Measurements from ENCODE around the gene TBCCD1.

Gene TBCCD1

GRCh38 chr3:186594591-186595113, 27.5 kb upstream of the TBCCD1 start:
- Histone ChIP-seq H3K4me3 (ENCODE audit: control insufficient read depth in 1 of 7, extremely low read depth in 1 of 7, insufficient read depth in 4 of 7, low read depth in 2 of 7, low read length in 6 of 7) (no peak overlapping the region), H3K27me3 (replicated peaks in 2 of 5; ENCODE audit: control insufficient read depth in 4 of 5, insufficient read depth in 5 of 5, low read length in 4 of 5) (no peaks in the 10 kb centered on the region), H3K27ac (ENCODE audit: insufficient read depth in 1 of 2, low read depth in 1 of 2, low read length in 2 of 2, poor library complexity in 1 of 2, severe bottlenecking in 2 of 2) (no peak overlapping the region), H3K9me3 (ENCODE audit: control extremely low read depth in 1 of 5, control insufficient read depth in 4 of 5, insufficient read depth in 2 of 5, low read depth in 1 of 5, low read length in 4 of 5) (no peaks in the 10 kb centered on the region), H3K4me1 (ENCODE audit: control extremely low read depth in 1 of 4, control insufficient read depth in 4 of 4, insufficient read depth in 4 of 4, low read length in 3 of 4) (no peaks in the 10 kb centered on the region), H3K36me3 (ENCODE audit: control insufficient read depth in 4 of 4, insufficient read depth in 4 of 4, low read length in 3 of 4) (no peaks in the 10 kb centered on the region)
- ChIA-PET CTCF (interaction anchor here (1.1 to 3.0 kb wide), 2 partner anchors 9 to 20 kb away, joined by 4 to 14 read pairs; no protein-coding TSS in a partner anchor), POLR2A (no interaction called here)
- 97% methylated on average over 6 of the region's 6 CpGs for WGBS (ENCODE audit: insufficient coverage)
- no peak for DNase-seq

- H3K36me3 ChIP-seq (ENCODE audit: control insufficient read depth in 4 of 4, insufficient read depth in 4 of 4, low read length in 3 of 4) = no peaks in the 10 kb centered on the region
- CTCF ChIA-PET = interaction anchor here (1.2 kb wide), 2 partner anchors 11 to 21 kb away, joined by 3 to 4 read pairs; no protein-coding TSS in a partner anchor
- H3K4me3 ChIP-seq (ENCODE audit: control insufficient read depth in 1 of 7, extremely low read depth in 1 of 7, insufficient read depth in 4 of 7, low read depth in 2 of 7, low read length in 6 of 7) = no peak overlapping the region
- POLR2A ChIA-PET = no interaction called here
- H3K27me3 ChIP-seq (replicated peaks in 2 of 5; ENCODE audit: control insufficient read depth in 4 of 5, insufficient read depth in 5 of 5, low read length in 4 of 5) = no peaks in the 10 kb centered on the region
- WGBS (ENCODE audit: insufficient coverage) = 92% methylated on average over 2 of the region's 3 CpGs
- no peak for DNase-seq
- H3K9me3 ChIP-seq (ENCODE audit: control extremely low read depth in 1 of 5, control insufficient read depth in 4 of 5, insufficient read depth in 2 of 5, low read depth in 1 of 5, low read length in 4 of 5) = no peaks in the 10 kb centered on the region
- no peaks in the 10 kb centered on the region for H3K4me1 ChIP-seq (ENCODE audit: control extremely low read depth in 1 of 4, control insufficient read depth in 4 of 4, insufficient read depth in 4 of 4, low read length in 3 of 4)
- H3K27ac ChIP-seq (ENCODE audit: insufficient read depth in 1 of 2, low read depth in 1 of 2, low read length in 2 of 2, poor library complexity in 1 of 2, severe bottlenecking in 2 of 2) = no peak overlapping the region
Measured at GRCh38 chr3:186593862-186594261, 26.7 kb upstream of the TBCCD1 start.

GRCh38 chr3:186592682-186593081, 25.5 kb upstream of the TBCCD1 start:
- H3K36me3 ChIP-seq (ENCODE audit: control insufficient read depth in 4 of 4, insufficient read depth in 4 of 4, low read length in 3 of 4) = no peaks in the 10 kb centered on the region
- no peaks in the 10 kb centered on the region for H3K27me3 ChIP-seq (replicated peaks in 2 of 5; ENCODE audit: control insufficient read depth in 4 of 5, insufficient read depth in 5 of 5, low read length in 4 of 5)
- no peaks in the 10 kb centered on the region for H3K4me1 ChIP-seq (ENCODE audit: control extremely low read depth in 1 of 4, control insufficient read depth in 4 of 4, insufficient read depth in 4 of 4, low read length in 3 of 4)
- no peaks in the 10 kb centered on the region for H3K9me3 ChIP-seq (ENCODE audit: control extremely low read depth in 1 of 5, control insufficient read depth in 4 of 5, insufficient read depth in 2 of 5, low read depth in 1 of 5, low read length in 4 of 5)
- no peak overlapping the region for H3K27ac ChIP-seq (ENCODE audit: insufficient read depth in 1 of 2, low read depth in 1 of 2, low read length in 2 of 2, poor library complexity in 1 of 2, severe bottlenecking in 2 of 2)
- ChIA-PET POLR2A (no interaction called here), CTCF (interaction anchor here (1.0 to 4.3 kb wide), 4 partner anchors 10 to 229 kb away, joined by 3 to 24 read pairs (median 6); partner anchors contain the start of gene AHSG)
- WGBS (ENCODE audit: insufficient coverage) = 100% methylated on average over 1 of the region's 4 CpGs
- H3K4me3 ChIP-seq (ENCODE audit: control insufficient read depth in 1 of 7, extremely low read depth in 1 of 7, insufficient read depth in 4 of 7, low read depth in 2 of 7, low read length in 6 of 7) = no peak overlapping the region
- DNase-seq = no peak

- H3K27ac ChIP-seq (ENCODE audit: insufficient read depth in 1 of 2, low read depth in 1 of 2, low read length in 2 of 2, poor library complexity in 1 of 2, severe bottlenecking in 2 of 2) = no peak overlapping the region
- no peak for DNase-seq
- ChIA-PET CTCF (interaction anchor here (1.3 to 4.3 kb wide), 5 partner anchors 23 to 236 kb away, joined by 3 to 24 read pairs (median 8); partner anchors contain the start of gene AHSG), POLR2A (no interaction called here)
- H3K36me3 ChIP-seq (ENCODE audit: control insufficient read depth in 4 of 4, insufficient read depth in 4 of 4, low read length in 3 of 4) = peaks cover 0 to 5% (median 2%) of the 10 kb centered on the region in 4 experiments
- H3K4me1 ChIP-seq (ENCODE audit: control extremely low read depth in 1 of 4, control insufficient read depth in 4 of 4, insufficient read depth in 4 of 4, low read length in 3 of 4) = no peaks in the 10 kb centered on the region
- H3K9me3 ChIP-seq (ENCODE audit: control extremely low read depth in 1 of 5, control insufficient read depth in 4 of 5, insufficient read depth in 2 of 5, low read depth in 1 of 5, low read length in 4 of 5) = no peaks in the 10 kb centered on the region
- no peak overlapping the region for H3K4me3 ChIP-seq (ENCODE audit: control insufficient read depth in 1 of 7, extremely low read depth in 1 of 7, insufficient read depth in 4 of 7, low read depth in 2 of 7, low read length in 6 of 7)
- WGBS (ENCODE audit: insufficient coverage) = 85% methylated on average over 7 of the region's 7 CpGs
- no peaks in the 10 kb centered on the region for H3K27me3 ChIP-seq (replicated peaks in 2 of 5; ENCODE audit: control insufficient read depth in 4 of 5, insufficient read depth in 5 of 5, low read length in 4 of 5)
Measured at GRCh38 chr3:186590580-186591295, 23.6 kb upstream of the TBCCD1 start.

- H3K9me3 ChIP-seq (ENCODE audit: control extremely low read depth in 1 of 5, control insufficient read depth in 4 of 5, insufficient read depth in 2 of 5, low read depth in 1 of 5, low read length in 4 of 5) = no peaks in the 10 kb centered on the region
- no peaks in the 10 kb centered on the region for H3K27me3 ChIP-seq (replicated peaks in 2 of 5; ENCODE audit: control insufficient read depth in 4 of 5, insufficient read depth in 5 of 5, low read length in 4 of 5)
- no peaks in the 10 kb centered on the region for H3K4me1 ChIP-seq (ENCODE audit: control extremely low read depth in 1 of 4, control insufficient read depth in 4 of 4, insufficient read depth in 4 of 4, low read length in 3 of 4)
- CTCF ChIA-PET = interaction anchor here (0.7 to 4.3 kb wide), 5 partner anchors 24 to 237 kb away, joined by 3 to 24 read pairs (median 5); partner anchors contain the start of gene AHSG
- peak in 1 of 3 donors; percentile 40 for DNase-seq
- no peak overlapping the region for H3K4me3 ChIP-seq (ENCODE audit: control insufficient read depth in 1 of 7, extremely low read depth in 1 of 7, insufficient read depth in 4 of 7, low read depth in 2 of 7, low read length in 6 of 7)
- peaks cover 0 to 13% (median 6%) of the 10 kb centered on the region in 4 experiments for H3K36me3 ChIP-seq (ENCODE audit: control insufficient read depth in 4 of 4, insufficient read depth in 4 of 4, low read length in 3 of 4)
- H3K27ac ChIP-seq (ENCODE audit: insufficient read depth in 1 of 2, low read depth in 1 of 2, low read length in 2 of 2, poor library complexity in 1 of 2, severe bottlenecking in 2 of 2) = no peak overlapping the region
- POLR2A ChIA-PET = interaction anchor here (0.7 kb wide), 1 partner anchor 38 kb away, joined by 3 read pairs; no protein-coding TSS in a partner anchor
- 84% methylated on average over 2 of the region's 5 CpGs for WGBS (ENCODE audit: insufficient coverage)
Measured at GRCh38 chr3:186589856-186590579, 22.9 kb upstream of the TBCCD1 start.

- H3K4me1 ChIP-seq (ENCODE audit: control extremely low read depth in 1 of 4, control insufficient read depth in 4 of 4, insufficient read depth in 4 of 4, low read length in 3 of 4) = no peaks in the 10 kb centered on the region
- peak; percentile 33 to 64 (median 64) for DNase-seq
Measured at GRCh38 chr3:186589121-186589520, 22.0 kb upstream of the TBCCD1 start.

More at GRCh38 chr3:186589121-186589520, 22.0 kb upstream of the TBCCD1 start:
- Histone ChIP-seq H3K9me3 (ENCODE audit: control extremely low read depth in 1 of 5, control insufficient read depth in 4 of 5, insufficient read depth in 2 of 5, low read depth in 1 of 5, low read length in 4 of 5) (no peaks in the 10 kb centered on the region), H3K27ac (ENCODE audit: insufficient read depth in 1 of 2, low read depth in 1 of 2, low read length in 2 of 2, poor library complexity in 1 of 2, severe bottlenecking in 2 of 2) (no peak overlapping the region), H3K27me3 (replicated peaks in 2 of 5; ENCODE audit: control insufficient read depth in 4 of 5, insufficient read depth in 5 of 5, low read length in 4 of 5) (no peaks in the 10 kb centered on the region), H3K36me3 (ENCODE audit: control insufficient read depth in 4 of 4, insufficient read depth in 4 of 4, low read length in 3 of 4) (peaks cover under 1 to 22% (median 13%) of the 10 kb centered on the region in 4 experiments), H3K4me3 (ENCODE audit: control insufficient read depth in 1 of 7, extremely low read depth in 1 of 7, insufficient read depth in 4 of 7, low read depth in 2 of 7, low read length in 6 of 7) (no peak overlapping the region)
- CTCF ChIA-PET = interaction anchor here (1.6 to 4.3 kb wide), 3 partner anchors 25 to 235 kb away, joined by 4 to 24 read pairs (median 15); partner anchors contain the start of gene AHSG
- WGBS (ENCODE audit: insufficient coverage) = no CpG with 5 or more reads among the region's 3 CpGs
- POLR2A ChIA-PET = interaction anchor here (0.6 to 0.7 kb wide), 2 partner anchors 9 to 37 kb away, joined by 3 to 6 read pairs; no protein-coding TSS in a partner anchor
